Middle frontal gyrus (tissue), 1 donor: ENCODE data around the gene CD302.
"Not testable (repeated sequence)": the region's sequence is repeated elsewhere in the genome, so short reads cannot be mapped to it uniquely, and the experiment has no call there.

Source experiments
- DNase-seq: peaks from one replicate; pipeline ENCODE4 v3.0.0-alpha.2; 2015; ENCODE audit warnings: low spot score; ENCODE audit errors: extremely low spot score

CD302 gene, protein sequence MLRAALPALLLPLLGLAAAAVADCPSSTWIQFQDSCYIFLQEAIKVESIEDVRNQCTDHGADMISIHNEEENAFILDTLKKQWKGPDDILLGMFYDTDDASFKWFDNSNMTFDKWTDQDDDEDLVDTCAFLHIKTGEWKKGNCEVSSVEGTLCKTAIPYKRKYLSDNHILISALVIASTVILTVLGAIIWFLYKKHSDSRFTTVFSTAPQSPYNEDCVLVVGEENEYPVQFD

GRCh38 chr2:159797543-159798375, at the start of gene CD302:
CD302 (minus strand) TSS chr2:159798208; CDS start chr2:159798198, 10 bp downstream.
- no peak for DNase-seq

GRCh38 chr2:159846564-159846963, 48.6 kb upstream of the CD302 start:
- DNase-seq = no peak

DNA sequence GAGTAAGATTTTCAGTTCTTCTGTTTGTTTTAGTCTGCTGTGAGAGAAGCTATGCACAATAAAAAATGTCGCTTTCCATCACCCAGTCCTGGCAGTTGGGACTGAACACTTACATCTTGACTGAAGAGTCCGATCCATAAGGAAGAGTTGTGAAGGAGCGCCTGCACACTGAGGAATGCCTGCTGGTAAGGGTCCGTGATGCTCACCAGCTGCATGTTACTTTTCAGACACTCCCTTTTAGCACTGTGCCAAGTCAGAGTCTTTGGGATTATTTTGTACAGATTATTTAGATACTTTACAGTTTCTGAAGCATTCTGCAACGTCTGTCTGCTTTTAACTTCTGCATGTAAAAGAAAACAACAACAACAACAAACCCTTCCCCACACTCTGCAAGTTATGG, 42.6 kb upstream of the CD302 start:
- DNase-seq = no peak

GRCh38 chr2:159832858-159833257, 34.9 kb upstream of the CD302 start:
- DNase-seq = no peak

DNA sequence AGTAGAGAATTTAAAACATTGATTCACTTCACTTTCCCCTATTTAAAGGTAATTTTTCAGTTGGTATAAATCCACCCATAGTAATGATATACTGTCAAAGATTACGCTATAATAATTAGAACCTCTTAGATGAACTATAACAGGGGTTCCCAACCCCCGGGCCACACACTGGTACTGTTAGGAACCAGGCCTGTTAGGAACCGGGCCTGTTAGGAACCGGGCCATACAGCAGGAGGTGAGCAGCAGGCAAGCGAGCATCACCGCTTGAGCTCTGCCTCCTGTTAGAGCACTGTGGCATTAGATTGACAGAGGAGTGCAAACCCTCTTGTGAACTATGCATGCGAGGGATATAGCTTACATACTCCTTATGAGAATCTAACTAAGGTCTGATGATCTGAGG, 34.0 kb upstream of the CD302 start:
- DNase-seq = no peak

DNA sequence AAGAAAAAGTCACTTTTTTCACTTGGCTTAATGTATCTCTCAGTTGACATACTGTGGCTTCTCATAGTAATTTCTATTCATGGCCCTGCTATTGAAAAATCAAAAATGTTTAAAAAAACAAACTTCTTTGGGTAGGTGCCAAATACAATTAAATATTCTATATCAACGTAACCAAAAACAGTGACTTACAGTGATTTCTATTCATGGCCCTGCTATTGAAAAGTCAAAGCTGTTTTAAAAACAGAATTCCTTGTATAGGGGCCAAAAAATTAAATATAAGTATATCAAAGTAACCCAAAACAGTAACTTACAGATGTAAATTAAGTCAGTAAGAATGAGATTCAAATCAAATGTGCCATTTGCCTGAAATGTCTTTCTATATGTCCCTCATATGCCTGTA, 31.4 kb upstream of the CD302 start:
- DNase-seq = no peak

- no peak for DNase-seq
Observed at GRCh38 chr2:159828738-159829137, 30.7 kb upstream of the CD302 start.

DNA sequence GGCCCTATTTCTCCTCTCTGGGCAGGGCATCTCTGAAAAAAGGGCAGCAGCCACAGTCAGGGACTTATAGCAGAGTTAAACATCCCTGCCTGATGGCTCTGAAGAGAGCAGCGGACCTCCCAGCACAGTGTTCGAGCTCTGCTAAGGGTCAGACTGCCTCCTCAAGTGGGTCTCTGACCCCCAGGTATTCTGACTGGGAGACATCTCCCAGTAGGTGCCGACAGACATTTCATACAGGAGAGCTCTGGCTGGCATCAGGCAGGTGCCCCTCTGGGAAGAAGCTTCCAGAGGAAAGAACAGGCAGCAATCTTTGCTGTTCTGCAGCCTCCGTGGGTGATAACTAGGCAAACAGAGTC, 24.4 kb upstream of the CD302 start:
- not testable (repeated sequence) for DNase-seq

- not testable (repeated sequence) for DNase-seq
Observed at GRCh38 chr2:159821775-159822477, 23.9 kb upstream of the CD302 start.

DNA sequence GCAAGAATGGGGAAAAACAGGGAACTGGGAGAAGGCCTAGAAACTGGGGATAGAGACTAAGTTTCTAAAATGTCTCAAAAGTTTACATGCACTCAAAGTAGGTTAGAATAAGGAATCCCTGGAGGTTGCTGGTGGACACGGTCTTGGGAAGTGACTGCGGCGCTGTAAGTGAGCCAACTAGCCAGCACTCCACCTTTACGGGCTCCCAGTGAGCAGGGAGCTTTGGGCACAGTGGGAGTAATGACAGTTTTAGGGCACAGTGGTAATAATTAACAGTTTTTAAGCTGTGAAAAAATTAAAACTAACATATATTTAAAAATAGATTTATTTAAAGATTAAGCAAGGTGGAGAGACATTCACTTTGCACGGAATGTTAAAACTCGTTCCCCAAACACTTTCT, 20.9 kb upstream of the CD302 start:
- DNase-seq = no peak

DNA sequence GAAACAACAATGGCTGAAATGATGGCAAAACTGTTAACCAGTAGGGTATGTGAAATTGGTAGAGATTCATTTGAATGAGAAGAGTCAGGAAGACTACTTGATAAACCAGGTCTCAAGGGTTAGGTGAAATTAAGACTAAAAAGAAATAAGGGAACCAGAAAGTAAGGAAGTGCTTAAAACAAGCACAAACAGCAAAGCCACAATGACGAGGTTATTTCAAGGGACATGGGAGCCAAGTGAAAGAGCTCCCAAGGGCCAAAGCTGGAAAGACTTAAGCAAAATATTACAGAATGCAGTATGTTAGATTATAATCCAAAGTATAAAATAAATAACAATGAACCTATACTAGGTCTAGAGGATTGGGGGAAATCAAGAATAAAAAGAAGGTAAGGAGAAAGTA, 19.3 kb upstream of the CD302 start:
- no peak for DNase-seq

DNA sequence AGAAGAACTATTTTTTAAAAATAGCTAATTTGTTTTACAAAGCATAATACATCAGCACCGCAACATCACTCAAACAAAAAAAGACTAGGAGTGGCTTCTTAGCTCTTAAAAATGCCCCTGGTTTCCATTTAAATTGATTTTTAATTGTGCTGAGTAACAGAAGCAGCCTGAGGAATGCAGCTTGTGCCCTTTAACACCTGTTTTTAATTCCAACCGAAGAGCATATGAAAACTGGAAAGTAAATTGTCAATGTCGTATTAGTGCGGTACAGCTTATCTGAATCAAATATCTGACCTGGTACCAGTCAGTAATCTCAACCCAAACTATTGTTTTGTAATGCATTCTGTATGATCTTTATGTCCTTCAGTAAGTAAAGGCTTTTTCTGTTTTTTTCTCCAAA, 13.2 kb upstream of the CD302 start:
- no peak for DNase-seq

GRCh38 chr2:159808032-159808425, 10.0 kb upstream of the CD302 start:
- no peak for DNase-seq

- no peak for DNase-seq
Observed at GRCh38 chr2:159807183-159808031, 9.4 kb upstream of the CD302 start.

GRCh38 chr2:159804941-159805340, 6.9 kb upstream of the CD302 start:
- no peak for DNase-seq

GRCh38 chr2:159803235-159803962, 5.4 kb upstream of the CD302 start:
- no peak for DNase-seq

GRCh38 chr2:159802673-159803072, 4.7 kb upstream of the CD302 start:
- no peak for DNase-seq

DNA sequence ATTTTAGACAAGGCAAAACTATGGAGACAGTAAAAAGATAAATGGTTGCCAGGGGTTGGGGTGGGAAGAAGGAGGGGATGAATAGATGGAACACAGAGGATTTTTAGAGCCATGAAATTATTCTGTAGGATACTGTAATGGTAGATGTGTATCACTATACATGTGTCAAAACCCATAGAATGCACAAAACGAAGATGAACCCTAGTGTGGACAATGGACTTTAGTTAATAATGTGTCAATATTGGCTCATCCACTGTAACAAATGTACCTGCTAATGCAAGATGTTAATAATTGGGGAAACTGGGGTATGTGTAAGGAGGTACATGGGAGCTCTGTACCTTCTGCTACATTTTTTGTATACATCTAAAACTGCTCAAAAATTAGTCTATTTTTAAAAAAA, 1.8 kb upstream of the CD302 start:
- DNase-seq = no peak

GRCh38 chr2:159798376-159798725, 343 bp upstream of the CD302 start:
- DNase-seq = no peak

DNA sequence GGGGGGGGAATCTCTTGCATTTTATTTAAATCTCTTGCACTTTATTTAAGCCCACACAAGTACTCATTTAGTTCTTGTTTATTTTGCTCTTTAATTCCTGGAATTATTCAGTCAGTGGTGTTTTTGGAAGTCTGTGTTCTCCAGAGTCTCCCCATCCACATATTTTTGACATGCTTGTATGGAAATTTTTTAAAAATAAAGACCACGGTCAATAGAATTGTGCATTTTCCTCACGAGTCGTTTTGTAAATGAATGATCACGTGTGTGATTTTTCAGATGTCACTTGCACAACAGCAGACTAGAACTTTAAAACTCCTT, 824 bp downstream of the CD302 start:
- no peak for DNase-seq
